HG02571 (cell line): ENCODE results near the gene FOXK1.

Experiments
- ATAC-seq: cut with Tn5 transposase; IDR thresholded peaks from one replicate; pipeline ENCODE4 v1.9.1; 2021; ENCODE audit warnings: mild to moderate bottlenecking, moderate library complexity; ENCODE audit not compliant: unreplicated experiment

Gene FOXK1

DNA sequence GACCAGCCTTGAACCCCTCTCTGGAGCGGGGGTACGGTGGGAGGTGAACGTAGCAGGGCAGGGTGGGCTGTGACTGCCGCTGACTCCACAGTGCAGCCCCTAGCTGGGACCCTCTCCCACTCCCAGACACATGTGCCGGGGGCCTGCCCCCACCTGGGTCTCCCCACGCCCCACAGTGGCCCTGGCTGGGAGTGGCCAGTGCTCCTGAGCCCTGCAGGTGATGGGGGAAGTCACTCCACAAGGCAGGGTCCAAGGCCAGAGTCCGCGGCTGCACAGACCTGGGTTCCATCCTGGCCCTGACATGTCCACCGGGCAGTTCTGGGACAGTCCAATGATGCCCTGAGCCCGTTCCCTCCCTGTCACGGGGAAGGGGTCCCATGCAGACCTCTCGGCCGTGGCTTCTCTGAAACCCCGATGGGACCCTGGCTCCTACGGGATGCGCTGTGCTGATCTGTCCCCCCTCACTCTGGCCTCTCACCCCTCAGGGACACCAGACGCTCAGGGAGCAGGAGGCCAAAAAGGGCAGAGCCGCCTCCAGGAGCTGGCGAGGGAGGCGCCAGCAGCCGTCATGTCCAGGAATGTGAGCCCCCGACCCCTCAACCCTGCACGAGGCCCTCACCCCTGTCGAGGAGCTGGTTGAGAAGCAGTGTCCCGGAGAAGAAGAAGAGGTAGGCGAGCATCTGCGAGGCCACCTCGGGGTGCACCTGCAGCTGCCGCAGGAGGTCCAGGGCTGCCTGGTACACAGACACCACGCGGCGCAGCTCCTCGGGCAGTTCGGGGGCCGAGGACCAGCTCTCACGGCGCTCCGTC is 133.7 kb downstream of the FOXK1 start:
- no peak for ATAC-seq

DNA sequence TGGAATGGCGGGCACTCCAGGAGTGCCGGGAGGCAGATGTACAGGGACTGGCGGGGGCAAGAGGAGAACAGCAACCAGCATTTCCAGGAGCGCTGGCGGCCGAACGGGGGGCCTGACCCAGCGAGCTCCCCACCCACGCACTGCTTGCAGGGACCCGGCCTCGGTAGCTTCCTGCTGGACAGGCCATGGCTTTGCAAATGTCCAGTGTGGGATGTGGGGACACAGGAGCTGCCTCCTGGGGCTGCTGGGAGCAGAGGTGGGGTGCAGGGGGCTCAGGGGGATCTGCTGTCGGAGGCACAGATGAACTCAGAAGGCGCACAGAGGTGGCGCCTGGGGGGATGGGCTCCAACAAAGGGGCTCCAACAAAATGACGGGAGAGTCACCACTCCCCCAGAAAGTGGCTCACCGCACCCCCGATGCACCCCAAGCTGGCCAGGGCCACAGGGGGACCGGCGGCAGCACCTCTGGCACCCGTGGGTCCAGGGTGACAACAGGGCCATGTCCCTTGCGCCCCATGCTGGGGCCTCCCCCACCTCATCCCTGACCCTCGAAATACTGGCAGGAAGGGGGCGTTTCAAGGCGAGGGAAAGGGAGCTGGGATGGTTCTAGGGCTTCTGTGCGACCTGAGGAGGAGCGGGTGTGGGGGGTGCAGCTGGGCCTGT is 134.5 kb downstream of the FOXK1 start:
- no peak for ATAC-seq

DNA sequence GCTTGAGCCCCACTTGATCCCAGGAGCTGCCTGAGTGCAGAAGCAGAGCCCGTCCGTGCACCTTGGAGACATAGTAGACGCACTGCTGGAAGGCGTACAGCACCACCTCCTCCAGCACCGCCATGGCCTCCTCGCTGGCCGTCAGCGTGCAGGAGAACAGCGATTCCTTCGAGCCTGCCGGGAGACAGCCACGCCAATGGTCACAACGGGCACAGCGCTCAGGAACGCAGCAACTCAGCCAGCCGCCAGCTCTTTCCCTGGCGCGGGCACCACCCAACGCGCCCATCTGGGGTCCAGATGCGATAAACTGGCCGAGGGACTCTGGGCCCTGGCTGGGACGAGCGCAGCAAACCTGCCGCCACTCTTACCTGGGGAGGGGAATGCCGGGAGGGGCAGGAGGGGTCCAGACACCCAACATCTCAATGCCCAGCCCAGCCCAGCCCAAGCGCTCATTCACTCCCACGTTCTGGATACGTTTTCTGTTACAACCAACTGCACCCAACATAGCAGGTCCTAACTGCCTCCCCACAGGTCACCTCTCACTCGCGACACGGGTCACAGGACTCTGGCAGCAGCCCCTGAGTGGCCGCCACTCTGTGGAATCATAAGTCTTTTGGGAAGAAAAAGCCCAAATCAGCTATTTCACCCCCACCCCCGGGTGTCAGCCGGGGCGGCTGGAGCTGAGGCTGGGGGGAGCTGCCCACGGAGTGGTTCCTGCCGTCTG is 135.2 kb downstream of the FOXK1 start:
- no peak for ATAC-seq

DNA sequence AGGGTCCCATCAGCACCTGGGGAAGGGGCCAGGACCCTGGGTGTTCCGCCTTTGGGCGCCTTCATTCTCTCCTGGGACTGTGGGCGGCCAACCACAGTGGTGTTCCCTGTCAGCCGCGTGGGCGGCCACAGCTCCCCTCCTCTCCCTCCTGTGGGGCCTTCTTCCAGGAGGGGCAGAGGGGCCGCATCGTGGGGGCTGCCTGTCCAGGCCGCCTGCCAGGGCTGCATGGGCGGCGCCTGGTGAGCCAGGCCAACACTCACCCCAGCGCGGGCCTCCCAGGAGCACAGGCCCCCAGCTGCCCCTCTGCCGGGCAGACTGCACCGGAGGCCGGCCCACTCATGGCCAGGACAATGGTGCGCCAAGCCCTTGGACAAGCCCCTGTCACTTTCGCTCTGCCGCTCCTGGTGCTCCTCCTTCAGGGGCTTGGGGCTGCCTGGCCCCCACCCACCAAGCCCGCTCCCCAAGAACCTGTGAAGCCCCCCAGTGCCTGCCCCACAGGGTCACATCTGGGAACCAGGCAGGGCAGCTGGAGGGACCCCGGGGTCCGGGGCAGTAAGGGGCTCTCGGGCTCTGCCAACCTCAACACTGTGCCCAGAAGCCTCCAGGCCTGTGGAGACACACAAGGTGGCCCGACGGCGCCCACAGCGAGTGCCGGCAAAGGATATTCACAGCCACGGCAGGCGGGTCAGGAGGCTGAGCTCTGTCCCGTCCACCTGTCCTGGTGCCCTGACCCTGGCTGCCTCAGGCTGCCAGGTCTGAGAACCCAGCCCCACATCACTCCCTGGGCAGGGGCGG is 136.1 kb downstream of the FOXK1 start:
- ATAC-seq: no peak

DNA sequence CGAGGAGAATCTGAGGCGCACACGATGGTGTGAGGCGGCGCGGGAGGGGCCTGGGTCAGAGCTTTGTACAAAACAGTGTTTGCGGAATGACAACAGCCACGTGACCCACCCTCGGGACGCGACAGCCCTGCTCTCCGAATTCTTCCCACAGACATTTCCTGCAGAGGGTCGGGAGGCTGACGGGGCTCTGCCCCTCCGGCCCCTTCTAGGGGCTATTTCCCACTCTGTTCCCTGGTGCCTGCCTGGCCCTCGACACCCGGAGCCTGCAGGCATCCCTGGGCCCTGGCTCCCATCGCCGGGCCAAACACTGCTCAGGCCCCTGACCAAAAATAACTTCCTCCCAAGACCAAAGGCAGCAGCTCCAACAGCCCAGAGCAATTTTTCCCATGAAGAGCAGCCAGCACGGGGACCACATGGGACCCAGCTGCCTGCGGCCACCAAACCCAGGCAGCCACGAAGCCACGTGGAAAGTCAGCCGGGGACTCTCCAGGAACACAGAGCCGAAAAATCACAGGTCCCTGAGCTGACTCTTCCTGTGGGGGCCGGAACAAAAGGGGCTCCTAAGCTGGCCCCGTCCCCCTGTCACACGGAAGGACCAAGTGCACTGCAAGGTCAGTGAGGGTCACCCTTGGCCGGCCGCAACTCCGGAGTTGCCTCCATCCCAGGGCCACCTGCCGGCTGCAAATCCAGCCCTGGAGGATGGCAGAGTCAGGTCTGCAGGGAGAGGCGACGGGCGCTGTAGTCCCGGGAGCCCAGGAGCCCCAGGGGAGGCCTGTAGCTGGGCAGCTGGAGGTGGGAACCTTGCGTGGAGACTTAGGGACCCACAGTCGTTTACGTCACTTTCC is 137.7 kb downstream of the FOXK1 start:
- ATAC-seq: no peak

DNA sequence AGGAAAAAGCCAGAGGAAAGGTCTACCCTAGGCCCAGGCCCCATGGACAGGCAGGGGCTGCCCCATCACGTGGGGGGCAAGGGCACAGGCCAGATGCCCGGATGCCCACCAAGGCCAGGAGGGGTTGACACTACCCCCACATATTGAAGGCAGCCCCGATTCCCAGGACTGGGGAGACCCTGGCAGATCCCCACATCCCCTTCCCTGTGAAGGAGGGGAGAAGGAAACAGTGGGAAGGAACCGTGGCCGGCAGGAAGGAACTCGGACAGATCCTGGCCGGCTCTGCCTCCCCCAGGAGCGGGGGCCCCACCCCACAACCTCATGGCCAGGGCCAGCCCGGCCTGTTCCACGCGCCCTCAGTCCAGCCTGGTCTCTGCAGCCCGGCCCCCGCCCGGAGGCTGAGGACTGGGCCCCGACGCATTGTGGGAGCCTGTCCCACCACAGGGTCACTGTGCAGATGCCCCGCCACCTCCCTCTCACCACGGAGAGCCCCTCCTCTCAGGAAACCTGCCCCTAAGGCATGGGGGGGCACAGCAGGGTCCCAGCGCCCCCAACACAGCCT is 138.4 kb downstream of the FOXK1 start:
- ATAC-seq: no peak
